ENCODE data around the gene HNRNPLL.
"Not testable (repeated sequence)": the region's sequence is repeated elsewhere in the genome, so short reads cannot be mapped to it uniquely, and the experiment has no call there.

HNRNPLL gene

GRCh38 chr2:38619458-38620164 is 16.9 kb upstream of the HNRNPLL start:
- DNase-seq: no peak

- no peak for DNase-seq
These were observed 14.6 kb upstream of the HNRNPLL start for GRCh38 chr2:38617301-38617700.

- DNase-seq: no peak
These were observed 12.5 kb upstream of the HNRNPLL start for GRCh38 chr2:38615237-38615636.

GRCh38 chr2:38613849-38614213 is 11.1 kb upstream of the HNRNPLL start:
- no peak for DNase-seq

- DNase-seq: no peak
These were observed 10.6 kb upstream of the HNRNPLL start for GRCh38 chr2:38613126-38613848.

GRCh38 chr2:38610851-38611801 is 8.4 kb upstream of the HNRNPLL start:
- peak; percentile 27 for DNase-seq

- not testable (repeated sequence) for DNase-seq
These were observed 6.5 kb upstream of the HNRNPLL start for GRCh38 chr2:38609246-38609645.

GRCh38 chr2:38608755-38609154 is 6.0 kb upstream of the HNRNPLL start:
- DNase-seq: no peak

- DNase-seq: no peak
These were observed 2.6 kb upstream of the HNRNPLL start for GRCh38 chr2:38605298-38605830.

- DNase-seq: peak; percentile 90
These were observed 918 bp upstream of the HNRNPLL start for GRCh38 chr2:38603402-38604290.

GRCh38 chr2:38602136-38602731 is 494 bp downstream of the HNRNPLL start:
- peak; percentile 55 for DNase-seq

- DNase-seq: no peak
These were observed 1.1 kb downstream of the HNRNPLL start for GRCh38 chr2:38601463-38602135.

GRCh38 chr2:38600921-38601455 is 1.7 kb downstream of the HNRNPLL start:
- DNase-seq: no peak

GRCh38 chr2:38600242-38600891 is 2.4 kb downstream of the HNRNPLL start:
- peak; percentile 35 for DNase-seq

- no peak for DNase-seq
These were observed 3.0 kb downstream of the HNRNPLL start for GRCh38 chr2:38599706-38600105.

- DNase-seq: no peak
These were observed 3.8 kb downstream of the HNRNPLL start for GRCh38 chr2:38598991-38599295.

- no peak for DNase-seq
These were observed 4.3 kb downstream of the HNRNPLL start for GRCh38 chr2:38598200-38598990.

- DNase-seq: no peak
These were observed 5.6 kb downstream of the HNRNPLL start for GRCh38 chr2:38597115-38597514.

- DNase-seq: no peak
These were observed 6.5 kb downstream of the HNRNPLL start for GRCh38 chr2:38596229-38596628.
